ENCODE measurements around the gene VSTM4.

Gene VSTM4

GRCh38 chr10:49090696-49091380, 24.5 kb downstream of the VSTM4 start:
- DNase-seq: no peak

DNA sequence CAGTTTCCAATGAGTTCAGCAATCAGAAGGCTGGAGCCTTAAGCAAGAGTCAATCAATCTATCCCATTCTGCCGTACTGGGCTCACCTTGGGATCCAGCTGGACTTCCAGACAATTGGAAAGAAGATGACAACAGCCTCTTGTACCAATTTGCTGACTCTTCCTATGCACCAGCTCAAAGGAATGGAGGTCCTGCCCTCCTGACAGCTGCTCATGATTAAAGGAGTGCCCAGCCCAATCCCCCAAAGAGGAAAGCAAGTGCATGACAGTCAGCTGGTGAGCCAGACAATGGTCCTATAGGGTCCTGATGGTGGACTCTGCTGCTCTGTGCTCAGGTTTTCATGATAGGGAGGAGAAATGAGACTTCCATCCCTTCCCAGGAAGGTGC, 25.1 kb downstream of the VSTM4 start:
- no peak for DNase-seq

DNA sequence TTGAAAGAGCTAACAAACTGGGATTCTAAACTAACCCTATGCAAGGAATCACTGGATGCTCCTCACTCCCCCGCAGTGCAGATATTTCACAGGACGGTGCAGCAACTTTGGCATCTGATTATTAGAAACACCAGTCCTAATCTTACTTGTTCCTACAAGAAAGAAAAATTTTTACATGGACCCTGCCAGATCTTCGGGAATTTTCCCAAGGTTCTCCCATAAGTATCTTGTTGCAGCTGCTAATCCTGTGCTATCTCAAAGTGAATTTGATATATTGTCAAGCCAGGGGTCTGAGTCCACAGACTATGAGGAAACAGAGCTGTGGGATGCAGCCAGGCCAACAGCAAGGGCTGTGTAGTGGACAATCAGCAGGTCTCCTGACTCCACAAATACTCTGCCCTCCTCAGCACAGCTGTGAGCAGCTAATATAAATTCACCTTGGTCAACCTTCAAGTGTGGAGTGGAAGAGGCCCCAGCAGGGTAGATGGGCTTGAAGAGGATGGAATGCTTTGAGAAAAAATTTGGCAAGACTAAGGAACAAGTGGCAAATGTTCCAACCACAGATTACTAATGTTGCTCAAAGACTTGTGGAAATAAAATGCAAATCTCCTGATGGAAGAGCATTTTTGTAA, 25.6 kb downstream of the VSTM4 start:
- DNase-seq: no peak

GRCh38 chr10:49089152-49089551, 26.2 kb downstream of the VSTM4 start:
- no peak for DNase-seq

DNA sequence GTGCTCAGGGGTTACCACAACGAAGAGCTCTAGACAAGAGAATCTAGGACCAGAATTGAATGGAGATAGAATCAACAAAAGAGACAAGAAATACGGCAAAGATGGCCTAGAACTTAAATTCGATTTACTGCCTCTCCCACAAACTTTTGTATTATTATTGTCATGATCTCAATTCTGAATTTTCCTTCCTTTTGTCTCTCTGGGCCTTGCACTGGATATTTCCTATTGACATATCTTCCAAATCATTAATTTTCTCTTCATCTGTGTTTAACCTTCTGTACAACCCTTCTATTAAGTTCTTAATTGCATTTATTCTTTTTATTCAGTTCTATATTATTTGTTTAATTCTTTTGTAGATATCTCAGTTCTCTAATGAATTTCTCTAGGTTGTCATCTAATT, 28.4 kb downstream of the VSTM4 start:
- DNase-seq: no peak

DNA sequence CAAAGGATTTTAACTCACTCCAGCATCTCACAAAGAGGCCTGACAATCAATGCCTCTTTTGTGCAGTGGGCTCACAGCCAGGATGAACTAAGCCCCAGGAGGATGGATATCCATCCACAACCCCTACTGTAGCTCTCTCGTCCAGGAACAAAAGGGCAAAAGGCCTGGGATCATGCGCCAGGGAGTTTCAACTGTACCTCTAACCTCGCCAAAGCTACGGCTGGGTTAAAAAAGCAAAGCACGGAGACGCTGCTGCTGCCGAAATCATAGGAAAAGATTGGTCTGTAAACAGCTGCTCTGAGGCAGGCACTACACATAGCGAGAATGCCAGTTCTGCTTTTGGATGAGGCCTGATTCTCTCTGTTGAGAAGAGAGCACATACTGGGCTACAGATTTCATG, 32.1 kb downstream of the VSTM4 start:
- no peak for DNase-seq

- DNase-seq: no peak
These were observed 32.6 kb downstream of the VSTM4 start for GRCh38 chr10:49082766-49083165.

DNA sequence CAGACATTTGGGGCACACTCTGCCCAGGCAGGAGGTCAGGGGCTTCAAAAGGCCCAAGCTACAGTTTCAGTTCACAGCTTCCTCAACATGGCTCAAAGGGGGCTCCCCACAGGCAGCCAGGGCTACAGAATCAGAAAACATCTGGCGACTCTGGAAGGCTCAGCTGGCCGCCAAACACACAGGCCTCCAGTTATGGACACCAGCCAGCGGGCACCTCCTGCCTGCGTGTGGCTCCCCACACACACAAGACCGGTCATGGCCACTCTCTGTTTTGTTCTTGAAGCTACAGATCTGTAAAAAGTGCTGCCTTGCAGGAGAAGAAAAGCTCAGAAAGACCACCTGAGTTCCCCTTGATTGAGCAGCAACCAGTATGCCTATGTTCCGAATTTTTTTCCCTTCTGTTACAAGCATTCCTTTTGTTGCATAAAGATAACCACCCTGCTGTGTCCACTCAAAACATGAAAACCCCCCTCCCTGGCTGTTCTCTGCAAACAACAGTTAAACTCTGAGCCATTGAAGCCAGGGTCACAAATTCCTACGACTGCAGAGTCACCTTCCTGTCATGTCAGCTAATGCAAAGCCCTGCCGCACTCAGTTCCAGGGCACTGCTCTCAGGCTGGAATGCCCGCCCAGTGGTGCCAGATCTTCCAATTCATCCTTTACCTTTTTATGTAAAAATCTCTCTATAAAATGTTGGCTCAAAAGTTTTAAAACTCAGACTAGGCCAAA, 33.6 kb downstream of the VSTM4 start:
- no peak for DNase-seq

DNA sequence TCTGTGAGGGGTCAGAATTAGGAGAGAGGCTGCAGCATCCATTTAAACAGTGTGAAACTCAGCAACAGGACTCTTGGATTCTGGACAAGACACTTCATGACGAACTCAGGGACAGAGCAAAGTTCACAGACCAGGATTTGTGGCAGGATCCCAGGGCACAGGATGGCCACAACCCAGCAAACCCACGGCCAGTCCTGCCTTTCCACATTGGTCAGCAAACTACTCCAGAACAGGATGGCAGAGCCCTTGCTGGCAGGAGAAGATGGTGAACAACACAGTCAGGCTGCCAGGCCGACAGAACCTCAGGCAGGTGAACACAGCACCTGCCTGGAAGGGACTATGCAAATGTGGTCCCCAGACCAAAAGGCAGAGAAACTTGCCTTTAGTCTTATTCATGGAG, 34.4 kb downstream of the VSTM4 start:
- no peak for DNase-seq

- peak; percentile 76 for DNase-seq
These were observed 35.3 kb downstream of the VSTM4 start for GRCh38 chr10:49080071-49080470.

- DNase-seq: no peak
These were observed 35.8 kb downstream of the VSTM4 start for GRCh38 chr10:49079499-49079898.

GRCh38 chr10:49079072-49079471, 36.2 kb downstream of the VSTM4 start:
- DNase-seq: no peak

- no peak for DNase-seq
These were observed 36.9 kb downstream of the VSTM4 start for GRCh38 chr10:49078433-49078832.

DNA sequence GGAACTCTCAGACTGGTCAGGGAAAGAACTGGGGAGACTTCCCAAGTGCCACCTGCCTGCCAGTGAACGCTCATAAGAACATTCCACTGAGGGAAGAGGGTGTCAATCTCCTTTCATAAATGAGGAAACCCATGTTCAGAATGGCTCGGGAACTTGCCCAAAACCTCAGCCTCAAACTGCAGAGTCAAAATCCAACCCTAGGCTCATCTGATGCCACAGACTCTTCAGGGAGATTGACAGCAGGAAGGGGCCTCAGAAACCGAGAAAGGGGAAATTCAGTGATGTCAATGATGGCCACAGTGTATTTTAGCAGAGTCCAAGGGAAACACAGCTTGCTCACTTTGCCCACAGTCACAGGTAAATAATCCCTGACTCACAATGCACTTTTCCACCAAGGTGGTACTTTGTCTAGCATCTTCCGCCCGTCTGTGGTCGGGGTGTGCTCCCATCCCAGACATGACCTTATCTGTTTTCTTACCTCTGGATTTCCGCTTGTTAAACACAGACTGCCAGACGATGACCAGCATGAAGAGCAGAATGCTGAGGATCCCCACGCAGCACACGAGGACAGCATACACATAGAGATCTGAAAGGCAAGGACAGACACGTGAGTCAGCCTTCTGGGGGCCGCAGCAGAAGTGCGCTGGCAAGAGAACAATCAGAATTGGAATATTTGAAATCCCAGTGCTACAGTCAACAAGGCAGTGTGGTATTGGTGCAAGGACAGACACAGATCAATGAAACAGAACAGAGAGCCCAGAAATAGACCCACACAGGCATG, 38.4 kb downstream of the VSTM4 start:
- no peak for DNase-seq

- no peak for DNase-seq
These were observed 39.0 kb downstream of the VSTM4 start for GRCh38 chr10:49076319-49076718.

GRCh38 chr10:49075743-49076142, 39.6 kb downstream of the VSTM4 start:
- no peak for DNase-seq

- no peak for DNase-seq
These were observed 40.3 kb downstream of the VSTM4 start for GRCh38 chr10:49074836-49075682.

DNA sequence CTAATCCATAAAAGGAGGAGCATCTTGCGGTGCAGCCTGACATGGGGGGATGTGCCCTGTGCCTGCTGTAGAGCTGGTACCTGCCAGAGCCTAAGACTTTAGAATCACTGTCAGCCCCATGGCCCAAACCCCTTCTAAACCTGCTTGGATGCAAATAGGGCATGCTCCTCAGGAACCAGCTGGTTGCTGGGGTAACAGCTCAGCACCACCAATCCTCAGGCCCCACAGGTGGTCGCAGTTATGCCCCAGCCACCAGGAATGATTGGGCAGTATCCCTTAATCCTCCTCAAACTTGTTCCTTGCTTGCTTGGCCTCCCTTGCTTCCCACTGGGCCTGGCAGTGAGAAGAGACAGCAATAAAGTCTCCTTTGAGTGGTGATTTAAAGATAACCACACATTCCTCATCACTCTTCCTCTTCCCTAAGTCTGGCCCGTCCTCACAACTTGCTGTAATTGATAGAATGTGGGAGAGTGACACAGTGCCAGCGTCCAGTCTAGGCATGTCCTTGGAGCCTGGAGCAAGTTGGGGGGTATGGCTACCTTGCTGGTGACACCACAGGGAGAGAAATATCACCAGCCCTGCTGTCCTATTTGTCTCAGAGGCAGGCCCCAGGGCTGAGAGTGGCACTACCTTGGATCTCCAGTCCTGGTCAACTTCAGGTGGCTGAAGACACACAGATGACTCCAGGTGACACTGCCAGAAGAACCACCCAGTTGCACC, 43.0 kb downstream of the VSTM4 start:
- no peak for DNase-seq

DNA sequence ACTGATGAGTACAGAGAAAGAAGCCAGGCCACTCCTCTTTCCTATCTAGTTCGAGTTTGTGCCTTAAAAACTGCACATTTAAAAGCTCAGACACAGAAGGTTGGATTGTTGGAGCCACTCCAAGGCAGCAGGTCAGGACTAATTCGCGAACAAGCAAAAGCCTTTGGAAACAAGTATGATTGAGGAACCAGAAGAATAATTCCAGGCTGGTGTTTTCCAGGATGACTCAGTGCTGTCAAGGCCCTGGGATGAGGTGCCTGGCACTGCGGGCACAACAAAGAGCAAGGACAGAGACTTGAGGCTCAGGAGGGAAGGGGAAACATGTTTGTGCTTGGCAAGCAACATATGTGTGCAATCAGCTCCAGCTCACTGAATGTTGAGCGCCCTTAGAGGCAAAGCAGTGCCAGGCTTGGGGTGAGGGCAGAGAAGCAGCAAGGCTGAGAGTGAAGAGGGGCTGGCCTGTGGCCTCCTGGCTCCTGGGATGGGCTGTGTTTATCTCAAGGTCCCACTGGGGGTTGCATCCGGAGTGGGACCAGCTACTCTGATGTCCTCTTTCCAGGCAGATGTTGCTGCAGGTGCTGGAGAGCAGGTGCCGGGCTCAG, 44.1 kb downstream of the VSTM4 start:
- DNase-seq: no peak

- DNase-seq: no peak
These were observed 44.6 kb downstream of the VSTM4 start for GRCh38 chr10:49070701-49071100.

DNA sequence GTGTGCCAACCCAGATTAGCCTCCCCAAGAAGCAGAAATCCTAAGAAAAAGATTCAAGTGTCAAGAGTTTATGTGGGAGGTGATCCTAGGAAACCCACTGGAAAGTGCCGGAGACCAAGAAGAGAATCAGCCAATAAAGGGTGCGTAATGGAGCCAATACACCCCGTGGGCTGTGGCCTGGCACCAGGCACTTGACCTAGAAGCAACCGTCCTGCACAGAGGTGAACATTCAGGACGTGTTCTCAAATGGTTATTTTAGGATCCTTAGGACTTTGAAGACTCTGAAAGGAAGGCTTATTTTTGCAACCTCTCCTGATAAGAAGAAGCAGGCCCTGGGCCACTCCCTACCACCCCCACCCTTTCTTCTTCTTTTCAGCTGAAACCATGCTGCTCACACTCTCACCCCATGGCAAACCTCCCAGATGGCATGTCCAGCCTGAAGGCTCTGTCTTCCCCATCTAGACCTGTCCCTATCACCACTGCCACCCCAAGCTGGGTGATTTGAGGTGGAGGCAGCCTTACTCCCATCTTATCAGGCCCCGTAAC, 46.6 kb downstream of the VSTM4 start:
- no peak for DNase-seq
